Hematopoietic multipotent progenitor cell treated with erythropoietin and hydrocortisone succinate and interleukin-3 and kit ligand, for 8 days (in vitro differentiated cells): Measurements from ENCODE around the gene CXXC5.

Source experiments
- DNase-seq: peaks from one replicate; pipeline ENCODE4 v3.0.0-alpha.2; 2015

Gene CXXC5

DNA sequence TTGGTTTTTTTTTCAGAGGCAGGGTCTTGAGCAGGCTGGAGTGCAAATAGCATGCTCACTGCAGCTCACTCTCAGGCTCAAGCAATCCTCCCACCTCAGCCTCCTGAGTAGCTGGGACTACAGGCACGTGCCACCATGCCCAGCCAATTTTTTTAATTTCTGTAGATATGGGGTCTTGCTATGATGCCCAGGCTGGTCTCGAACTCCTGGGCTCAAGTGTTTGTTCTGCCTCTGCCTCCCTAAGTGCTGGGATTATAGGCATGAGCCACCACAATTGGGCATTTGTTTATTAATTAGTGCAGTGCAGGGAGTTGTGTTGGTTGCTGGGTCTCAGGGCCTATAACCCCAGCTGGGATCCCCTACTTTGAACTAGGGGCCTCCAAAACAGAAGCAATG is 47.0 kb downstream of the CXXC5 start:
- DNase-seq, result no peak

DNA sequence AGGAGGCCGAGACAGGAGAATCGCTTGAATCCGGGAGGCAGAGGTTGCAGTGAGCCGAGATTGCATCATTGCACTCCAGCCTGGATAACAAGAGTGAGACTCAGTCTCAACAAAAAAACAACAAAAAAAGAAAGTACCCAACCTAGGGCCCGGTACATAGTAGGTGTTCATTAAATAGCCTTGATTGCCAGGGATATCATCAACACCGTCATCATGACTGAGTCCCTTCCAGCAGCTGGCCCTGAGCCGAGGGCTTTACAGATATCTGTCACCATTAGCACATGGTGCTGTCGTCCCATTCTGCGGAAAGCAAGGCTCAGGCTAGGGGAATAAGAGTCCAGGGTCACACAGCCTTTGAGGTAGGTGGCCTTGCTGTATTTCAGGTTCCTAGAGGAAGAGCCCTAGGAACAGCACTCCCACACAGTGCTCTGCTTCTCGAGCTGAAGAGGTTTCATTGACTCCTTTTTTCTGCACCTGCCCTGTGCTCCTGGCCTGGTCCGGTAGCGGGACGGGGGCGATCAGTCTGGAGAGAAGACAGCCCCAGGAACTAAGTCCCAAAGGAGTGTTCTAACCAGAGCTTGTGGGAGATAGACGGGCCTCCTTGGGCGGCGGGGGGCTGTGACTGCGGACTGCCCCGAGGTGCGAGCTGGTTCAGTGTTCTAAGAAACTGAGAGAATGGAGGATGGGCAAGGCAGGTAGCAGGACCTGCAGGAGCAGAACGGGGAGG is 48.2 kb downstream of the CXXC5 start:
- DNase-seq, result no peak

DNA sequence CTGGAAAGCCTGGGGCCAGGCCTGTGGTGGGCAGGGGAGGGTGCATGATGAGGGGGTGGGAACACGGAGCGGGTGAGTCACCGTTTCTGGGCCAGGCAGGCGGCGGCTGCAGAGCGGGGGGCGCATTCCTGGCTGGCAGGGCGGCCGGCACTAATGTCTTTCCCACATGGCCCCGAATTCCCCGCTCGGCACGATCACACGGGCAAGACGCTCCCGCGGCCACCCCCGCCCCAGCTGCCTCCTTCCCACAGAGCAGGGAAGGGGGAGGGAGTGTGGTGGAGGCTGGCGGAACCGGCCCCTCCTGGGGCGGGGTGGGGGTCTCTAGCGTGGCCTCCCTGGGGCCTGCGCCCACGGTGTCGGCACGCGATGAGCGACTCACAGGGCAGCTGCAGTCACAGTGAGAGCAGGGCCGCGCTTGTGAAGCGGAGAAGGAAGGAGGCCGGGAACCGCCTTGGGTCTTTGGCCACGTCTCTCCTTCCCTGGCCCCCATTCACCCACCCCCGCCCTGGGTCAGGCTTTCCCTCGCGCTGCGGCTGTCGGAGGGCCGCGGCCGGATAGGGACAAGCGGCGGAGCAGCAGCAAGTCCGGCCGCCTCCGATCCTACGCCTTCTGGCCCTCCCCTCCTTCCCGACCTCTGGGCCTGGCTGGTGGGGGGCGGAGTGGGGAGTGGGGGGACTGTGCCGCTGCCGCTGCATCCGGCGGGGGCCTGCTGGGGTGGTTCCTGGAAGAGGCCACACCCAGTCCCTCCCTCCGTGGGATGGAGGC is 48.9 kb downstream of the CXXC5 start:
- peak; percentile 75 for DNase-seq

DNA sequence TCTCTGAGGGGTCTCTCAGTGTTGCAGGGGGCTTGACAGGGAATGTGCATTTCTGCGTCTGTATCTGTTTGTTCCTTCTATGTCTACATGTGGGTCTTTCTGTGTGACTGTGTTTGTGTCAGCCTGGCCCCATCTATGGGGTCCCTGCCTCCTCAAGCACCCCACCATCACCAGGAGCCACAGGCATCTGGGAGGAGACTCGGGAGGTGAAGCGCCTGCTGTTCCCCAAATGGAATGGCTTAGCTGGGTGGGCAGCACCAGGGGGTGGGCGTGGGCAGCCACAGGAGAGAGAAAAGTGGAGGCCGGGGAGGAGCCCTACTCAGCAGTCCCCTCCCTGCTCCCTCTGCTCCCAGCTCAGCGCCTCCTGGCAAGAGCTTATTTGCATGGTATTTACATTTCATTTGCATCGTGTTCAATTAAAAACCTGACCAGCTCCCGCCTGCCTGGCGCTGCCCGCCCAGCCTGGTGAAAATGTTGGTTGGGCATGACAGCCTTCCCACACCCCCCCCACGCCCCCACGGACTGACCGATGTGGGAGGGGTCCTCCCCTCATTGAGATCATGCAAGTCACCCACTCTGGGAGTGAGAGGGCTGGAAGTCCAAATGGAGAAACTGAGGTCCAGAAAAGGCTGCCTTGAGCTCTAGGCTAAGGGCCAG is 50.5 kb downstream of the CXXC5 start:
- peak; percentile 82 for DNase-seq

DNA sequence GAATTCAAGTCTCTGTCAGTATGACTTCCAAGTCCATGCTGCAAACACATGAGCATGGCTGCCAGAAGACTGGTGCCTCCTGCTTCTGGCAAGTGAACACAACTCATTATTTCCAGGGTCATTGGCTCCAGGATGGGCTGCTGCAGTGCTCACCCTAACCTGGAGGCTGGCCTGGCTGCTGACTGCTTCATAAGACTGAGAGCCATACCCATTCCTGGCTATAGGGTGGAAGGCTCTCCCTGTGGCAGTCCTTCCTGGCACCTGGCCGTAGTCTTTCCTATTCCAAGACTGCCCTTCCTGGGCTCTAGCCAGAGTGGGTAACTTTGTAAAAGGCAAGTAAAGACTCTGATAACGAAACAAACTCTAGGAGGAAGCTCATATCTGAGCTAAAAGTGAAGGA is 51.2 kb downstream of the CXXC5 start:
- DNase-seq, result no peak

DNA sequence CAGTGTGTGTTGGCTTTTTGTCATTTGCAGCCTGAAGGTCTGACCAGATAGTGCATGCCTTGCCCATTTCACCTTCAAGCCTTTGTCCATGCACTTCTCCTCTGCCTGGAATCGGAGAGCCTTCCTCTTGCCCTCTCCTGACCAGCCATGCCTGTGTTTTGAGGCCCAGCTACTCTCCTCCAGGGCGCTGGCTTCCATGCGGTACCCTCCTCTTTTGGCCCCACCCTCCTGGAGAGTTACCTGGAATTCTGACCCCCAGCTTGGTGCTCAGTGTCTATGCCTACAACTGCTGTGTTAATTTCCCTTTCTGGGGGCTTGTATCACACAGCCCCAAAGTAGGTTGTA is 52.5 kb downstream of the CXXC5 start:
- DNase-seq, result no peak

DNA sequence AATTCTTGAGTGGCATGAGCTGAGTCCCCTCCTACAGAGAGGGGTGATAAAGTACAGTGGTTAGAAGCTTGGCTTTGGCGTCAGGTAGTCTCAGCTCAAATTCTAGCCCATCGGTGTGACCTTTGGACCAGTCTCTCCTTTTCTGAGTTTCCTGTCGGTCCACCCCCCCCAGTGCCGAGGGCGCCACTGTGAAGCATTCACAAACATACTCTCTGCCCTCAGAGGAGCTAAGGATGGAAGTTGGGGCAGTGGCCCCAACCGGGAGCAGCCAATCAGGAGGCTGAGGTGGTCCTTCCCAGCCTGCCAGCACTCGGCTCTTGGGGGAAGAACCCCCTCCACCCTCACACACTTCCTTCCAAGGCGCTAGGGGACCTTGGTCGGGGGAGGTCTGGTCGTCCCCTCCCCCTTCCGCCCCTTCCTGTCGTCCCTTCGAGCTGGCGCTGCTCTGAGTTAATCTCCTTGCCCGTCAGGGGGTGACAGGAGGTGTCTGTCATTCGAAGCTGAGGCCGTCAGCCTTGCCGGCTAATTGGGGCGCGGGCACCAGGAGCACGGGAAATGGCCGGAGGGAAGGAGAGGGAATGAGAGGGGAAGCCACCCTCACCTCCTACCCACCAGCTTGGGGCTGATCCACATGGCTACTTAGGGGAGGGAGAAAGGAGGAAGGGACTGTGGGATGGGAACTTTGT is 53.0 kb downstream of the CXXC5 start:
- no peak for DNase-seq

DNA sequence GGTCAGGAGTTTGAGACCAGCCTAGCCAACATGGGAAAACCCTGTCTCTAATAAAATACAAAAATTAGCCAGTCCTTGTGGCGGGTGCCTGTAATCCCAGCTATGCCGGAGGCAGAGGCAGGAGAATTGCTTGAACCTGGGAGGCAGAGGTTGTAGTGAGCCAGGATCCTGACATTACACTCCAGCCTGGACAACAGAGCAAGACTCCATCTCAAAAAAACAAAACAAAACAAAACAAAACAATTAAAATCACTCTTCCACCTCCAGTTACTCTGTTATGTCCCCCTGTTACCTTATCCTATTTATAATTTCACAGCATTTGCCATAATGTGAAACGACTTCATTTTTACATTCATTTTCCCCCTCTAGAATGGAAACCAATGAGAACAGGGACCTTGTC is 54.4 kb downstream of the CXXC5 start:
- no peak for DNase-seq

DNA sequence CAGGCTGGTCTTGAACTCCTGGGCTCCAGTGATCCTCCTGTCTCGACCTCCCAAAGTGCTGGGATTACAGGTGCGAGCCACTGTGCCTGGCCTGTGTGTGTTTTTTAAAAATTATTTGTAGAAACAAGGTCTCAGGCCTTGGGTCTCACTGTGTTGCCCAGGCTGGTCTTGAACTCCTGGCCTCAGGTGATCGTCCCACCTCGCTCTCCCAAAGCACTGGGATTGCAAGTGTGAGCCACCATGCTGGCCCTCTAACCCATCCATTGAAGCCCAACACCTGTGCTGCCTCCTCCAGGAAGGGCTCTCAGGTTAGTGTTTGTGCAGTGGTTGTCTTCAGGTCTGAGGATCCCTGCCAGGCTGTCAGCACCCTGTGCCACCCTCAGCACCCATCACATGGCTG is 56.6 kb downstream of the CXXC5 start:
- DNase-seq, result no peak

DNA sequence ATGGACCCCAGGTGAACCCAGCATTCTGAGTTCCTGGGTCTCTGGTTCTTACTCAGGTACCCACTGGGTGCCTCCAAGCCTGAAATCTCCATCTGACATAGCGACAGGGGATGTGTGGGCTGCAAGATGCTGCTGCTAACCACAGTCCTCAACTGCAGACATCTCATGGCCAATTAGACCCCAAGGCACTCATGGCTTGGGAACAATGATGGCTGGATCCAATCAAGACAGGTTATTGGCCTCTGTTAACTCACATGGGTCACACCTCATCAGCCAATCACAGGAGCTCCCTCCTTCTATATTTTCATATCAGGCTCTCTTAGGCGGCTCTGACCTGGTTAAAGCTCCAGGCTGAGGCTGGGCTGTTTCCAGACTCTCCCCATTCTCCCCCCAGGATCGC is 57.0 kb downstream of the CXXC5 start:
- no peak for DNase-seq

DNA sequence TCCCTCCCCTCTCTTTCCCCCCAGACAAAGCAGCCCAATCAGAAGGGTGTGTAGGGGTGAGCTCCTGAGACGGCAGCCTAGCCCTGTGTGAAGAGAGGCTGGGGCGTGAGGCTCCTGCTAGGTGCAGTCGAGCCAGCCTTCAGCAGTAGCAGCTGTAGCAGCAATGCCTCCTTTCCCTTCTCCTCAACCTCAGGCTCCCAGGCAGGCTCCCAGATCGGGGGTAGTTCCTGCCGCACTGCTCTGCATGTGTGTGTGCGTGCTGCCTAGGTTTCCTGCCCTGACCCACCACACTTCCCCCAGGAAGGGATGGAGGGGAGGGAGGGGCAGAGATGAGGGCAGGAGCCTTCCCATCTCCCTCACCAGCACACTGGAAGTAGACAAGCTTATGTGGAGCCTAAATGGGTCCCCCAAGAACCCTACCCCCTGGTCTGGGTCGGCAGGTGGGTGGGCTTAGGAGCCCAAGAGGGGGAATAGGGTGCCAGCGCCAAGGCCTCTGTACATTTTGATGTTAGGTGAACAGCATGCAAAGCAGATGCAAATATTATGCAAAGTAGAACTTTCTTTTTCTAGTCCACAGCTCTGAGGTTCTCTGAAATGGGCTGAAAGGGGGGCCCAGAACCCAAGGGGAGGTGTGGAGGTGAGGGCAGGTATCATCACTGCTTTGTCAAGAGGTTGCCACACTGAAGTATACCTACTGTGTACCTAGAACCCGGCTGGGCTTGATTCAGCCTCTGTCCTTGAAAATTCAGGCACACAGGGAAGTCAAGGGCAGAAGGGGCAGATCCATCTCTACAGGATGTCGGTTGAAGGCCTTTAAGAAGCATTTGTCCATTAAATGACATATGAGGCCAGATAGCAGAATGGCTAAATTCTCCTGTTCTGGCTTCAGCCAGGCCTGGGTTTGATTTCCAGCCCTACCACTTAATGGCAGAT is 57.8 kb downstream of the CXXC5 start:
- DNase-seq, result no peak

DNA sequence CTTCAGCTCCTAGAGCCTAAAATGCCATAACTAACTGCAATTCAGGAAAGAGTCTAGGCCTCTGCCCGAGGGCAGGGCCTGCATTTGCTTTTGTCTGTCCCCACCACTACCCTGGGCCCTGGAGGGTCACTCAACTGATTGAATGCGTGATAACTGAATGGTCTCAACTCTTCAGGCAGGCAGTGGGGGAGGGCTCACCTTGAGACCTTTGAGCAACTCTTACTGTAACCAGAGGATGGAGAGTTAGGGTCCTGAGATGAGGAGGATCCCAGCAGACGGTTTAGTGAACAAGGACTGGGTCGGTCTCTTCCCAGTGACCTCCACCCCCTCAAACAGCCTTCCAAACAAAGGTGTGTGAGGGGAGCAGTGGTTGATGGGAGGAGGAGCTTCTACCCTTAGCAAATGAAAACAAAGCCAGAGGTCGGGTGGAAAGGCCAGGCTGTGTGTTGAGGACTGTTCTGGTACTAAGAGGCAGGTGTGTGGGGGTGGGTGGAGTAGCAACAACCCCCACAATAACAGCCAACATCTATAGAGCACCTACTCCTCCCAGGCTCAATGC is 59.4 kb downstream of the CXXC5 start:
- no peak for DNase-seq

DNA sequence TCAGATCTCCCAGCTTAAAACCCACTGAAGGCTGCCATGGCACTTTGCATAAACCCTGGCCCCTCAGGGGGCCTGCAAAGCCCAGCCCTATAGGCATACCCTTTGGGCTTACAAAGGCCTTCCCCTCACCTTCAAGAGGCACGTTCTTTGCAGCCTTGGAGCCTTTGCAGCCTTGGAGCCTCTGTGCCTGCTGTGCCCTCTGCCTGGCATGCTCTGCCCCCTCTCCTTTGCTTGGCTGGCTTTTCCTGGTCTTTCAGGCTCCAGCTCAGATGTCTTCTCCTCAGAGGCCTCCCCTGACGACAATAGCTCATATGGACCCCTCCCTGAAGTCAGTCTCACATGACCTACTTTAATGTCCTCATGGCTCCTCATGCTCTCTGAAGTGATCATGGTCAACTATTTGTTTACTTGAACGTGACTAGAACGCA is 60.3 kb downstream of the CXXC5 start:
- DNase-seq, result no peak

DNA sequence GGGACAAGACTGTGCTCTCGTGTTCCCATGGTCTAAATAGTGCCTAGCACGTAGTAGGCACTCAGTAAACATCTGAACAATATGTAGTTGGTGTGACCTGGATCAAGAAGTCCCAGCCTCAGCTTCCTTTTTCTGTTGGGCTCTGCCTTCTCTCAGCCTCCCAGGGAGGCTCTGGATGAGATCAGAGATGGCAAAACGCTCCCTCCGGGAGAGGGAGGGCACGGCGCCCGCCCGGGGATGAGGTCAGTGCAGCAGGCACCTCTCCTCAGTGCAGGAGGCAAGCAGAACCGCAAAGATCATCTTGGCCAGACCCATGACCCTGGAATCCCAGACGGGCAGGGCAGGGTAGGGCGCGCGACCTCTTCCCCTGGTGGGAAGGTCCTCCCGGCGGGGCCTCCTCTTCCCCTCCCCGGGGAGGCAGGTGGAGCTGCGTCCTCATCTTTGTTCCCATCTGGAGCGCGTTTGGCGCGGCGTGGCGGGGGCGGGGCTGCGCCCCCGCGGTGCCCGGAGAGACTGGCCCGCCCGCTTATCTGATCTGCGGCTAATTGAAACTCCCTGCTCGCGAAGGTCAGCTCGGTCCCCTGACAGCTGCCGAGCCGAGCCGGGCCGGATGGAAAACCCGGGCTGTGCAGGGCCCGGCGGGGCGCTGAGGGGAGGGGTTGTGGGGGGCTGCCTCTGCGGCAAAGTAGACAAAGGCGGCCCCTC is 60.9 kb downstream of the CXXC5 start:
- peak; percentile 52 for DNase-seq

DNA sequence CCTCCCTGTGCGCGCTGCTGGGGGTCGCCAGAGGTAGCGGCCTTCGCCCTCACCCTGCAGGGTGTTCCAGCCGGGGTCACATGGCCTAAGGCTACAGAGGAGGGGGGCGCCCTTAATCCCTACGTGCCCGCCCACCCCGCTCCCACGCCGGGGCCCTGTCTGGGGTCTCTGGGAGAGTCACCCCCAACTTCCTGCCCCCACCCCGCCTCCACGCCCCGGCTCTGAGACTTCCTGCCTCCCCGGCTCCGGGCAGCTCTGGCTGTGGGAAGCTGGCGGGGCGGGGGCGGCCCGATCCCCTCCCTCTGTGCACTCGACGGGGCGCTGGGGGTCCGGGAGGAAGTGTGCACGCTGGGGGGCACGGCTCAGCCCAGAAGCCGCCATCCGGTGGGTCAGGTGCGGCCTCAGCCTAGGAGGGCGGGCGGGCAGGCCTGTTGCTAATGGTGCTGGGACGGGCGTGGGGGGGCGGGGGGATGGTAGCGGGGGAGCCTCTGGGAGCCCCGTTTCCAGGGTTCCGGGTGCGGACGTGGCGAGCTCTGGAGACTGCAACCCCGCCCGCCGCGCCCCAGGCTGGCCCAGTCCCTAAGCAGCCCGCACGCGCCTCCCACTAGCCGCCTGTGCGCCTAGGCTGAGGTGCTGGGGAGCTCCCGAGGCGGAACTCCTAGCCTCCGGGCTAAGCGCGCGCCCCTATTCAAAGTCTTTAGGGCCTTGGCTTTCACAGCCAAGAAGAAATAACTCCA is 61.6 kb downstream of the CXXC5 start:
- peak; percentile 61 for DNase-seq

DNA sequence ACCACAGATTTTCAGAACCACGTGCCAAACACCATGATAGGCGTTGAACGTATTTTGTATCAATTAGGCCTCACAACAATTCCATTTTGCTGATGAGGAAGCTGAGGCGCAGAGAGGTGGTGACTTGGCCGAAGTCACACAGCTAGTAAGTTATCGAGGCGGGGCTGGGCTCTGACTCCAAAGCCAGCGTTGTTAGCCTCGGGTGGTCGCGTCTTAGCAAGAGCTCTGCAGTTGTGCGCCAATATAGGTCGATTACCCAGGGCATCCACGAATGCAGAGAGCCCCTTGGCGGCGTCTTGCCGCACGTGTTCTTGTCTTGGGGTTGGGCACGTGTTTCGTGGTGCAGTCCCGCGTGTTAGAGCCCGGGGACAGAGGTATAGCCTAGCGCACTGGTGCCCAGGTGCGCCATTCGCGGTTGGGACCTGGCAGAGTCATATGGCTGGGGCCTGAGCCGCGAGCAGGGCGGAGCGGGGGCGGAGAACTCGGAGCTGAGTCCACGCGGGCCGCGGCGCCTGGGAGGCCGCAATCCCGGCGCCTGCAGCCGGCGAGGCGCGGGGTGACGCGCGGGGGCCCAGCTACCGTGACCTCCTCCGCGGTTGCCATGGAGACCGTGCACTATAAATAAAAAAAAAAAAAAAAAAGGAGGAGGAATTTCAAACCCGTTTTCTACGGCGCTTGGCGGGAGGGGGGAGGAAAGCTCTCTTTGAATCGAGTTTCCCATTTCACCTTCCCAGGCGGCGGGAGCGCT is 62.3 kb downstream of the CXXC5 start:
- DNase-seq, result no peak

DNA sequence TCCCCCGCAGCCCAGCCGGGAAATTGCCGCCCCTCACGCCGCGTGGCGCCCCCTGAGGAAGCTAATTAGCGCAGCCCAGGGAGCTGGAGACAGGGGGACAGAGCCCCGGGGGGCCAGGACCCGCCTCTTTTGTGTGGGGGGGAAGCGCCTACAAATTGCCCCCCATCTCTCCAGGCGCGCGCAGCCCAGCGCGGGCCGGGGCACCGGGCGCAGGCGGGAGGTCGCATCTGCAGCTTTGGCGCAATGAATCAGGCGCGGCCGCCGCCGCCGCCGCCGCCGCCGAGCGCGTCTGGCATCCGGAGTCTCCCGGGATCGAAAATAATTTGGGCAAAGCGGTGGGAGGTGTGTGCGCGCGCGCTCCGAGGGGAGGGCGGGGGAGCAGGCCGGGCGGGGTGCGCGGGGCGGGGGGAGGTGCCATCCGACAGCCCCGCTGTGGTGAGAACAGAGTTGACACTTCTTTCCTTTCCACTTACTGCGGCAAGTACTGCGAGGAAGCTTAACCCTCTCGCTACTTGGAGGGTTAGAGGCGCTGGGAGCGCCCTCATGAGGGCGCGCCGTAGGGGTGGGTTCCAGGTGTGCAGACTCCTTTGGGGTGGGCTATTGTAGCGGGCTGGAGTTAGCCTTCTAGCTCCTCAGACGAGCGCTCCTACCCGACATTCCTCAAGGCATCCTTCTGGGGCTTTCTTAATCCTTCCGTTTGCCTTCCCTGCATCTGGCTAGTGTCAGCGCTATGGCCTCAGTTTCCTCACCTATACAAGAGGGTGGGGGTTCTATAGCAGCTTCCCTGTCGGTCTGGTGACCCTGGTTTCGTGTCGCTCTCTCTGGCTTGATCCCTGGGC is 63.1 kb downstream of the CXXC5 start:
- peak; percentile 40 for DNase-seq

DNA sequence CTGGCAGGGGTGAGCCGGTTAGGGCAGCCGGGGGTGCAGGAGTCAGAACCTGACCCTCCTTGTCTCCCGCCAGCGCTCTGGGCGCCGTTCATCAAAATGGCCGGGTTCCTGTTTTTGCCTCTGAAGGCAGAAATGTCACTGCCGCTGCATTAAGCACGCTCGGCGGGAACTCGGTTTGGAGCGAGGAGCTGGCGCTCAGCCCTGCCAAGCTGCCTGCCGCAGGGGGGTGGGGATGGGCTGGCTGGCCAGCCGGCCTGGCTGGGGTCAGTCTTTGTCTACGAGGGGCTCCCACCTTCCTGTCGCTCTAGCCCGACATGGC is 63.7 kb downstream of the CXXC5 start:
- no peak for DNase-seq

DNA sequence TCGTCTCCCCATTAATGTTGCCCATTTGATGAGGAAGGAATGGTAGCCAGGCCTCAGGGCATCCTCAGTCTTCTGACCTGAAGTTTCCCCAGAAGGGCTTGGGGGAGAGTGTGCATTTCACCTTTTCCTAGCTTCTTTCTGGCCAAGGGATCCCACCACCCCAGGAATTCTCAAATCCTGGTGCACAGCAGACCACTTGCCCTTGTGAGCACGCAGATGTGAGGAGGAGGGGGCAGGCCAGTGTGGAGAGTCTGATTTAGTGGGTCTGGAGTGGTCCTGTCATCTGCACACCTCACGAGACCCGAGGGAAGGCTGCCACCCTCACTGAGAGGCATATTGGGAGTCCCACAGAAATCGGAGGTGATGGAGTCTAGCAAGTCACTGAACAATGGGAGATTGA is 64.3 kb downstream of the CXXC5 start:
- no peak for DNase-seq
